HG03439 (cell line): ENCODE results near the gene AQP10.
"Not testable (repeated sequence)": the region's sequence is repeated elsewhere in the genome, so short reads cannot be mapped to it uniquely, and the experiment has no call there.

ENCODE experiments used
- ATAC-seq: cut with Tn5 transposase; IDR thresholded peaks from one replicate; pipeline ENCODE4 v1.9.1; 2021; ENCODE audit warnings: mild to moderate bottlenecking, moderate library complexity; ENCODE audit not compliant: unreplicated experiment

Gene AQP10

GRCh38 chr1:154342836-154343472 lies 22.1 kb downstream of the AQP10 start:
- no peak for ATAC-seq

- ATAC-seq = no peak
Observed at GRCh38 chr1:154344977-154345837, 24.3 kb downstream of the AQP10 start.

GRCh38 chr1:154346276-154346917 lies 25.5 kb downstream of the AQP10 start:
- no peak for ATAC-seq

- ATAC-seq = no peak
Observed at GRCh38 chr1:154347961-154348360, 27.1 kb downstream of the AQP10 start.

- no peak for ATAC-seq
Observed at GRCh38 chr1:154348429-154349076, 27.7 kb downstream of the AQP10 start.

- ATAC-seq = no peak
Observed at GRCh38 chr1:154349121-154349520, 28.2 kb downstream of the AQP10 start.

- ATAC-seq = no peak
Observed at GRCh38 chr1:154350383-154350782, 29.5 kb downstream of the AQP10 start.

GRCh38 chr1:154351363-154352068 lies 30.6 kb downstream of the AQP10 start:
- no peak for ATAC-seq

- ATAC-seq = no peak
Observed at GRCh38 chr1:154352245-154352580, 31.3 kb downstream of the AQP10 start.

- ATAC-seq = no peak
Observed at GRCh38 chr1:154352581-154353459, 31.9 kb downstream of the AQP10 start.

GRCh38 chr1:154353460-154353904 lies 32.6 kb downstream of the AQP10 start:
- ATAC-seq = no peak

- no peak for ATAC-seq
Observed at GRCh38 chr1:154353966-154354365, 33.1 kb downstream of the AQP10 start.

- ATAC-seq = no peak
Observed at GRCh38 chr1:154358519-154358918, 37.6 kb downstream of the AQP10 start.

GRCh38 chr1:154360288-154360687 lies 39.4 kb downstream of the AQP10 start:
- no peak for ATAC-seq

- not testable (repeated sequence) for ATAC-seq
Observed at GRCh38 chr1:154360881-154361280, 40.0 kb downstream of the AQP10 start.

- ATAC-seq = no peak
Observed at GRCh38 chr1:154361357-154361756, 40.5 kb downstream of the AQP10 start.

- ATAC-seq = no peak
Observed at GRCh38 chr1:154371436-154371835, 50.5 kb downstream of the AQP10 start.

- not testable (repeated sequence) for ATAC-seq
Observed at GRCh38 chr1:154373777-154374357, 53.0 kb downstream of the AQP10 start.
